ENCODE measurements around the gene NPFF. TPM values are rescaled to one million over a fixed set of nuclear protein-coding genes. Genes with fewer than 3 reads are reported as not detected.

NPFF gene
- total and polyA plus RNA-seq, 8 donors: 0.99 TPM; not detected in 7

DNA sequence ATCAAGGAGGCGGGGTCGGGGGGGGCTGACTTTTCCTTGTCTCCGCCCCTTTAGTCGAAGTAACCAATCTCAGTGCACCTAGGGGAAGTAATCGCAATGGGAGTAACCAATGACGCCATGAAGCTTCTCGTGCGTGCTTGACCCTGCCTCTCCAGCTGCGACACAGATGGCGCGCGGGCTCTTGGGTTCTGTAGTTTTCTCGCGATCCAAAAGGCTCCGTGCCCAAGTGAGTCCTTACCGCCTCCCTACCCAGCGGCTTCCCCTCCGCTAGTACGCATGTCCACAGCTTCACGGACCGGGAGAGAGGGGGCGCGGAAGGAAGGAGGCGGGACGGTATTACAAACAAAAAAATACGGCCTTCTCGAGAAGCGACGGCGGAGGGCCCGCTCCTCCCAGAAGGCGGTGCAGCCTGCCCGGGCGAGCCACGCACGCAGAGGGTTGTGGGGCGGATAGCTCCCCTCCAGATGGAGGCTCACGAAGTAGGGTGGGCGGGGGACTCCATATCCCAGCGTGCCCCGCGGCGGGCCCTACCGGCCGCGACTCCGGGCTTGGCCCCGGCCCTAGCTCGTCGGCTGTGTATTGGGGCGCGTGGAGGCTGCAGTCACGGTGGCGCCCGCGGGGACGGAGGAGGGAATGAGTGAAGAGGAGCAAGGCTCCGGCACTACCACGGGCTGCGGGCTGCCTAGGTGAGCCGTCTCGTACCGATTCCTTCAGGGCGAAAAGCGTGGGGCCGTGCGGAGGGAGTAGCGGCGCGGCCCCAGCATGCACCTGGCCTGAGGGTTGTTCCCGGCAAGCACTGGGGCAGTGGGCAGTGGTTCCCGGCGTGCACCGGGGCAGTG, 6.3 kb downstream of the NPFF start, which contains the start of gene TARBP2:
Gene TARBP2, plus strand, starts transcription at position 508 of the 839 bp plus-strand sequence. Its CDS starts 126 bp downstream, at position 634.
- Histone ChIP-seq H3K4me3 (peak within 1 kb of the TSS; percentile 48 to 80 (median 68)), H3K4me1 (peaks cover 0 to 19% (median 7%) of the 10 kb centered on the region in 3 donors), H3K36me3 (peaks cover 0 to 12% (median 0%) of the 10 kb centered on the region in 3 donors), H3K9me3 (no peaks in the 10 kb centered on the region), H3K27ac (peak within 1 kb of the TSS; percentile 96 to 99 (median 98)), H3K27me3 (no peaks in the 10 kb centered on the region)
- peak; percentile 84 to 91 (median 86) for ATAC-seq
- TF ChIP-seq, protein P1, sequence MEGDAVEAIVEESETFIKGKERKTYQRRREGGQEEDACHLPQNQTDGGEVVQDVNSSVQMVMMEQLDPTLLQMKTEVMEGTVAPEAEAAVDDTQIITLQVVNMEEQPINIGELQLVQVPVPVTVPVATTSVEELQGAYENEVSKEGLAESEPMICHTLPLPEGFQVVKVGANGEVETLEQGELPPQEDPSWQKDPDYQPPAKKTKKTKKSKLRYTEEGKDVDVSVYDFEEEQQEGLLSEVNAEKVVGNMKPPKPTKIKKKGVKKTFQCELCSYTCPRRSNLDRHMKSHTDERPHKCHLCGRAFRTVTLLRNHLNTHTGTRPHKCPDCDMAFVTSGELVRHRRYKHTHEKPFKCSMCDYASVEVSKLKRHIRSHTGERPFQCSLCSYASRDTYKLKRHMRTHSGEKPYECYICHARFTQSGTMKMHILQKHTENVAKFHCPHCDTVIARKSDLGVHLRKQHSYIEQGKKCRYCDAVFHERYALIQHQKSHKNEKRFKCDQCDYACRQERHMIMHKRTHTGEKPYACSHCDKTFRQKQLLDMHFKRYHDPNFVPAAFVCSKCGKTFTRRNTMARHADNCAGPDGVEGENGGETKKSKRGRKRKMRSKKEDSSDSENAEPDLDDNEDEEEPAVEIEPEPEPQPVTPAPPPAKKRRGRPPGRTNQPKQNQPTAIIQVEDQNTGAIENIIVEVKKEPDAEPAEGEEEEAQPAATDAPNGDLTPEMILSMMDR (IDR thresholded peaks at IDR 0.05): no peak
- intact Hi-C loops (cut with DNase I): no loop called here
- FAIRE-seq: peak; percentile 95
- DNase-seq: peak; percentile 91 to 98 (median 98)
- 0 to 1% methylated on average over 59 to 74 of the region's 74 CpGs for WGBS, 2 donors

DNA sequence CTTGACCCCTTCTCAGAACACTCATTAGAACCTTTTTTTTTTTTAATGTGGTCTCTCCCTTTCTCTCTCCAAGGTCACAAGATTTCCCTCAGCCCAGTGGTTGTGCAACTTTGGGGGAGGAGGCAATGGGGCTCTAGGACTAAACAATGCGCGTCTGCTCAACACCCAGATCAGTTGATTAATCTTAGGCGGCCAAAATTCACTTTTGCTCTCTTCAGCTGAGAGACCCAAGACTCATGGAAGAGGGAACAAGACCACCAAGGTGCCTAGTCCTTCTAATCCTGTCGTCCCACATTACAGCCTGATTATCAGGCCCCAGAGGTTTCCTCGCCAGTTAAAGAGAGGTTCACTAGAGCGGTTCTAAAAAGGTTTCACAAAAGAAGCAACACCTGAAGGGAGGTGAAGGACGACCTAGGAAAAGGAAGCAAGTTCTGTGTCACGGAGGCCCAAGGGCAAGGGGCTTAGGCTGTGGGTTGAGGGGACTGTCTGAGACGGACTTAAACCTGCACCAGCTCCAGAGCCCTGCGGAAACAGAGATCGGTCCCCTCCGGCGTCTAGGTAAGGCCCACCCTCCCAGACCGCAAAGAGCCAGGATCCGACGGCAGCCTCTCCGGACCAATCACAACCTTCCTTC, 7.0 kb downstream of the NPFF start:
- Histone ChIP-seq H3K4me1 (peaks cover 0 to 23% (median 7%) of the 10 kb centered on the region in 3 donors), H3K36me3 (peaks cover 0 to 5% (median 0%) of the 10 kb centered on the region in 3 donors), H3K27me3 (no peaks in the 10 kb centered on the region), H3K27ac (peak overlapping the region; percentile 96 to 99 (median 98)), H3K4me3 (peak overlapping the region; percentile 23 to 80 (median 54)), H3K9me3 (no peaks in the 10 kb centered on the region)
- 0 to 1% methylated on average over 17 of the region's 17 CpGs for WGBS, 2 donors
- TF ChIP-seq, protein P1 (IDR thresholded peaks at IDR 0.05): no peak
- intact Hi-C loops (cut with DNase I): no loop called here
- no peak for FAIRE-seq
- peak; percentile 16 to 19 (median 18) for ATAC-seq
- peak in 3 of 6 donors; percentile 65 to 67 (median 66) for DNase-seq

DNA sequence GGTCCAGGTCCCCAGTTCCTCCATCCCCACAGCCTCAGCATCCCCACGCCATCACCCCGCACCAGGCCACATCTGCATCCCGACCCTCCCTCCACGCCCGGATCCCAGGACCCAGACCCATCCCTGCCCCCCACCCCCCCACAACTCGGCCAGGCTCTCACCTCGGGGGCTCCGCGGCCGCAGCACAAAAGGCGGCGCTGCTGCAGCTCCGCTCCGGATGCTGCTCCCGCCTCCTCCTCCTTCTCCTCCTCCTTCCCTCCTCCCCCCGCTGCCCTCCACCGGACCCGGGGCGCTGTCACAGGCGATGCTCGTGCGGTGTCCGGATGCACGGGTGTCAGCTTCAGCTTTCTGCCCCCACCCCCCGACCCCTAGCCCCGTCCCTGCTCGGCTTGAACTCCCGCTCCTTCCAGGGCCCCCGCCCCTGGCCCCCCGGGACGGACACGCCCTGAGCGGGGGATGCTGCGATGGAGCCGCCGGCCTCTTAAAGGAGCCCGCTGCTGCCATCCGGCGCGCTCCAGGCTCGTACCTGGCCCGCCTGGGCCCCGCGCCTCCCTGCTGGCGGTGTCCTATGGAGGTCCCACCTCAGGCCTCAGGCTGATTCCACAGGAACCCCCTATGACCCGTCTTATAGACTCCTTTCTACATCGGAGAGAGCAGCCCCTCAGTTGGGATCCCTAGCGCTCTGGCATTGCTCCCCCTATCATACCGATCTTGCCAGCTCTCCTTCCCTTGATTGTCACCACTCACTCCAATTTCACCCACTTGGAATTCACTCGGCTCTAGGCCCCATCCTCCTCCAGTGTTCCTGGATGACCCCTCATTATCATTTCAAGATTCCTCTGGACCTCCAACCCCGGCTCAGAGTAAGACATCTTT, 7.8 kb downstream of the NPFF start, which contains the start of gene MAP3K12:
Gene MAP3K12, minus strand, starts transcription at position 193 of the 876 bp plus-strand sequence. CDS start 12,067 bp downstream, outside the sequence.
- FAIRE-seq: no peak
- H3K27ac ChIP-seq: peak within 1 kb of the TSS; percentile 96 to 99 (median 98)
- no peaks in the 10 kb centered on the region for H3K9me3 ChIP-seq

DNA sequence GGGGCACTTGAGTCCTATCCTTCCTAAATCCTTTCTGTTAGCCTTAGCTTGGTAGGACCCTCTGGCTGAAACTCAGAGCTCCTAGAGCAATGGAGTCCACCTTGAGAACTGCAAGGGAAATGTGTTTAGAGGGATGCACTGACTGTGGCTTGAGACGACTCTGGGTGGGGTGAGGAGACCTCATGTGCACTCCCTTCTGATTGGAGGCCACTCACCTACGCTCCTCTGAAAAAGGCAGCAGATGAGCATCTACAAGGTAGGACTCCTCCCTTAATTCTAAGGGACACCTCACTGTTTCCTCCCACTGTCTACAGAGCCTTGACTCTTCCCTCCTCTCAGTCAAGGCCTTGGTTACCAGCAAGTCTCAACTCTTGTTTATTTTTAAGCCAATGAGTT, 9.1 kb downstream of the NPFF start:
- TF ChIP-seq, protein P1 (IDR thresholded peaks at IDR 0.05): no peak
- Histone ChIP-seq H3K27ac (no peak overlapping the region), H3K27me3 (no peaks in the 10 kb centered on the region), H3K36me3 (no peaks in the 10 kb centered on the region), H3K4me3 (no peak overlapping the region), H3K9me3 (no peaks in the 10 kb centered on the region), H3K4me1 (peaks cover 5 to 31% (median 15%) of the 10 kb centered on the region in 3 donors)
- DNase-seq (no peak), ATAC-seq (no peak), FAIRE-seq (no peak)
- intact Hi-C loops (cut with DNase I): no loop called here
- WGBS, 2 donors: 86 to 87% methylated on average over 2 of the region's 2 CpGs

More for the DNA sequence above, 7.8 kb downstream of the NPFF start, which contains the start of gene MAP3K12:
- intact Hi-C loops (cut with DNase I): no loop called here
- H3K36me3 ChIP-seq: no peaks in the 10 kb centered on the region
- ATAC-seq (peak in 2 of 4 donors; percentile 1 to 5), DNase-seq (peak; percentile 52 to 82 (median 64))
- peaks cover 0 to 23% (median 7%) of the 10 kb centered on the region in 3 donors for H3K4me1 ChIP-seq
- WGBS, 2 donors: 2 to 3% methylated on average over 48 to 51 of the region's 51 CpGs
- no peaks in the 10 kb centered on the region for H3K27me3 ChIP-seq
- peak within 1 kb of the TSS; percentile 23 to 80 (median 54) for H3K4me3 ChIP-seq
- TF ChIP-seq, protein P1 (IDR thresholded peaks at IDR 0.05): no peak
